NB4 (cell line): ENCODE results near the gene ASXL3.

Source experiments
- POLR2A ChIP-seq: IDR thresholded peaks from 2 replicates; pipeline ENCODE4 v1.6.1; 2011; ENCODE audit warnings: mild to moderate bottlenecking; ENCODE audit not compliant: insufficient read length; ENCODE audit errors: extremely low read depth
- TF ChIP-seq, protein P1 (sequence below): IDR thresholded peaks from one replicate; pipeline ENCODE4 v1.5.1; 2012; ENCODE audit warnings: low read depth, low read length

DNA sequence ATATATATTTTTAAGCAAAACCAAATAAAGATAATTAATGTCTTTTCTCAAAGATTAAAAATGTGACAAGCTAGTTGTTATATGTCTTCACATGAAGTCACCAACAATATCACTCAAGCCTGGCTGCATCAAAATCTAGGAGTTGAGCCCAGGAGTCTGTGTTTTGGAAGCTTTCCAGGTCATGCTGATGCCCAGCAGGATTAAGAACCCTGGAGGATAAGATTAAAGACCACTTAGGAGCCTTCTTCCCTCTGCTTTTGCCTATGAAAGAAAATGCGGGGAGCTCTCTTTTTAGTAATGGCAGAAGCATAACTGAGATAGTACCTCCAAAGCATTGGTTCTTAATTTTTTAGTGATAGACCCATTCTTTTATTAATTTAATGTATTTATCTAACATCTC lies 157.4 kb downstream of the ASXL3 start:
- TF ChIP-seq, protein P1, sequence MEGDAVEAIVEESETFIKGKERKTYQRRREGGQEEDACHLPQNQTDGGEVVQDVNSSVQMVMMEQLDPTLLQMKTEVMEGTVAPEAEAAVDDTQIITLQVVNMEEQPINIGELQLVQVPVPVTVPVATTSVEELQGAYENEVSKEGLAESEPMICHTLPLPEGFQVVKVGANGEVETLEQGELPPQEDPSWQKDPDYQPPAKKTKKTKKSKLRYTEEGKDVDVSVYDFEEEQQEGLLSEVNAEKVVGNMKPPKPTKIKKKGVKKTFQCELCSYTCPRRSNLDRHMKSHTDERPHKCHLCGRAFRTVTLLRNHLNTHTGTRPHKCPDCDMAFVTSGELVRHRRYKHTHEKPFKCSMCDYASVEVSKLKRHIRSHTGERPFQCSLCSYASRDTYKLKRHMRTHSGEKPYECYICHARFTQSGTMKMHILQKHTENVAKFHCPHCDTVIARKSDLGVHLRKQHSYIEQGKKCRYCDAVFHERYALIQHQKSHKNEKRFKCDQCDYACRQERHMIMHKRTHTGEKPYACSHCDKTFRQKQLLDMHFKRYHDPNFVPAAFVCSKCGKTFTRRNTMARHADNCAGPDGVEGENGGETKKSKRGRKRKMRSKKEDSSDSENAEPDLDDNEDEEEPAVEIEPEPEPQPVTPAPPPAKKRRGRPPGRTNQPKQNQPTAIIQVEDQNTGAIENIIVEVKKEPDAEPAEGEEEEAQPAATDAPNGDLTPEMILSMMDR = no peak
- TF ChIP-seq POLR2A = no peak
